Glutamatergic neuron (in vitro differentiated cells): ENCODE results near the gene GRPR. TPM values are rescaled to one million over a fixed set of nuclear protein-coding genes. Genes with fewer than 3 reads are reported as not detected.

ENCODE experiments used
- DNase-seq: peaks from one replicate; pipeline ENCODE4 v3.0.0; 2022
- H3K27ac Mint-ChIP-seq: one replicate; pipeline ENCODE4 v1.8.0; 2020; ENCODE audit warnings: mild to moderate bottlenecking, mixed read lengths, inconsistent platforms; ENCODE audit not compliant: unreplicated experiment
- H3K27me3 Mint-ChIP-seq: one replicate; pipeline ENCODE4 v1.8.0; 2020; ENCODE audit warnings: mild to moderate bottlenecking, moderate library complexity, mixed read lengths, inconsistent platforms; ENCODE audit not compliant: unreplicated experiment
- H3K36me3 Mint-ChIP-seq: one replicate; pipeline ENCODE4 v1.8.0; 2020; ENCODE audit warnings: mild to moderate bottlenecking, mixed read lengths, inconsistent platforms; ENCODE audit not compliant: unreplicated experiment
- H3K4me1 Mint-ChIP-seq: one replicate; pipeline ENCODE4 v1.8.0; 2020; ENCODE audit warnings: mild to moderate bottlenecking, low read depth, mixed read lengths, inconsistent platforms; ENCODE audit not compliant: unreplicated experiment
- H3K4me3 Mint-ChIP-seq: one replicate; pipeline ENCODE4 v1.8.0; 2020; ENCODE audit warnings: mild to moderate bottlenecking, mixed read lengths, inconsistent platforms; ENCODE audit not compliant: unreplicated experiment
- H3K9me3 Mint-ChIP-seq: one replicate; pipeline ENCODE4 v1.8.0; 2020; ENCODE audit warnings: mild to moderate bottlenecking, moderate library complexity, mixed read lengths, inconsistent platforms; ENCODE audit not compliant: unreplicated experiment
- total RNA-seq: library from RNA; stranded (reverse); fragmentation: NEBNext Ultra II Directional; extraction: Animal tissue kit (Norgen Biotek cat#: 25700); gene quantifications from one replicate; pipeline ENCODE4 v1.2.1, GENCODE V29; 2021; ENCODE audit not compliant: unreplicated experiment
- TF ChIP-seq, protein P1 (sequence below): fragments of 200-600 bp; sonication (generic); IDR thresholded peaks from one replicate; pipeline ENCODE4 v1.5.0; 2021; ENCODE audit not compliant: partially characterized antibody, unreplicated experiment

Gene GRPR
- total RNA-seq, 1 donor from 2014 or later: 0.56 TPM

DNA sequence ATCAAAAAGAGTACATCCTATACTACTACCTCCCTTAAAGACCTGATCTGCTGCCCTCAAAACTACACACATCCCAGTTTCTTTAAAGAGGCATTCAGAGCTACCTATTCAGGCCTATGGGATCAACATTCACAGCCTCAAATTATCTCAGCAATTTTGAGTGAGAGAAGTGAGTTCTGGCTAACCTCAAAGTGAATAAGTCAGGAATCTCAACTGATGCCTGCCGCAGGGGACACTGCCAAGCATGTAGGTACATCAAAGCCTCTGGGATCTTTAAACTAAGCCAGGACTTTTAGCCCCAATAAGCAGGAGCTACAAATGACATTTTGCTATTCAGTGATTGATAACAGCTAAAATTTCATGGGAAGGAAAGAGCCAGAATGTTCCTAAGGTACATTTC, 11.6 kb downstream of the GRPR start:
- no peak for DNase-seq
- Mint-ChIP-seq H3K9me3 (no peaks in the 10 kb centered on the region), H3K36me3 (no peaks in the 10 kb centered on the region), H3K4me3 (no peak overlapping the region), H3K27ac (no peak overlapping the region), H3K4me1 (no peaks in the 10 kb centered on the region), H3K27me3 (no peaks in the 10 kb centered on the region)
- TF ChIP-seq, protein P1, sequence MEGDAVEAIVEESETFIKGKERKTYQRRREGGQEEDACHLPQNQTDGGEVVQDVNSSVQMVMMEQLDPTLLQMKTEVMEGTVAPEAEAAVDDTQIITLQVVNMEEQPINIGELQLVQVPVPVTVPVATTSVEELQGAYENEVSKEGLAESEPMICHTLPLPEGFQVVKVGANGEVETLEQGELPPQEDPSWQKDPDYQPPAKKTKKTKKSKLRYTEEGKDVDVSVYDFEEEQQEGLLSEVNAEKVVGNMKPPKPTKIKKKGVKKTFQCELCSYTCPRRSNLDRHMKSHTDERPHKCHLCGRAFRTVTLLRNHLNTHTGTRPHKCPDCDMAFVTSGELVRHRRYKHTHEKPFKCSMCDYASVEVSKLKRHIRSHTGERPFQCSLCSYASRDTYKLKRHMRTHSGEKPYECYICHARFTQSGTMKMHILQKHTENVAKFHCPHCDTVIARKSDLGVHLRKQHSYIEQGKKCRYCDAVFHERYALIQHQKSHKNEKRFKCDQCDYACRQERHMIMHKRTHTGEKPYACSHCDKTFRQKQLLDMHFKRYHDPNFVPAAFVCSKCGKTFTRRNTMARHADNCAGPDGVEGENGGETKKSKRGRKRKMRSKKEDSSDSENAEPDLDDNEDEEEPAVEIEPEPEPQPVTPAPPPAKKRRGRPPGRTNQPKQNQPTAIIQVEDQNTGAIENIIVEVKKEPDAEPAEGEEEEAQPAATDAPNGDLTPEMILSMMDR: no peak

DNA sequence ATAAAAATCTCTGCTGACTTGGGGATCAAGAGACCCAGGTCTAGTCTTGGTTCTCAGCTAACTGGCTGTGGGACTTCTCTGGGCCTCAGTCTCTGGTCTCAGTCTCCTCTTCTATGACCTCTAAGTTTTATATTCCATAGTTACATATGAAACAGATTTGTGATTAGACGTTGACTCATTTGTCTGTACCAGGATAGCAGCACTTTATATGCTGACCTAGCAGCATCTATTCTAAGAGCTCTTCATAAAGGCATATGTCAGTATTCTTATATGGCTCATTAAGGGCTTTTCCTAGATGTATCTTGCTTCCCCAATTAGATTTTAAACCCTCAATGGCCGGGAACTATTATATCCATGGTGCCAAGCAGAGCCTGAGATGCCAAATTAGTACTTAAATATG, 12.7 kb downstream of the GRPR start:
- TF ChIP-seq, protein P1: no peak
- Mint-ChIP-seq H3K27ac (no peak overlapping the region), H3K9me3 (no peaks in the 10 kb centered on the region), H3K4me1 (no peaks in the 10 kb centered on the region), H3K36me3 (no peaks in the 10 kb centered on the region), H3K27me3 (no peaks in the 10 kb centered on the region), H3K4me3 (no peak overlapping the region)
- DNase-seq: no peak

DNA sequence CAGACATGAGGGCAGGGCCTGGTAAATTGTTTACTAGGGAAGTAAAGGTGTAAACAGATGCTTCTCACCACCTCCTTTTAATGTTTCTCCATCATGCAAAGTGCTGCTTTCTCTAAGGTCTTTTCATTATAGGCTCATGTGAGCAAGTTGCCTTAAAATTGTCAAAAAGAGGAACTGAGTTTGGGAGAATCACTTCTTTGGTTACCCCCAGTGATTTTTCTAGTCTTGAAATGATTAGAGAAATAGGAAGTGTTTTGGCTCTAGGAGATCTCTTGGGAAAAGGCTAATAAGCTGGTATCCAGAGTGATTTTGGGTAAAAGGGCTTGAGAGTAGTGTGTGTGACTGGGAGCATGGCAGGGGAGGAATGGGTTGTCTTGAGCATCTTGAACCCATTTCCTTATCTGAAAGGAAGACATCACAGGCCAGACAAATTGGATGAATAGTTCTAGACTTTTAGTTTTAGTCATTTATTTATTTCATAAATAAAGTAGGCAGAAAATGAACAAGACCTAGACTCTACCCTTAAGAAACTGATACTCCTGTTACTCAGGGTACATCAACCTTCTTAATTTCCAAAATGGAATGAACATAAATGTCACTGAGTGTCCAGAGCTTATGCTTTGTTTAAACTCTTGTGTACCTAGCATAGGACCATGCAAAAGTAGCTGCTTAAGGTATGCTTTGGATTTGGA, 14.2 kb downstream of the GRPR start:
- Mint-ChIP-seq H3K9me3 (no peaks in the 10 kb centered on the region), H3K4me1 (no peaks in the 10 kb centered on the region), H3K4me3 (no peak overlapping the region), H3K36me3 (no peaks in the 10 kb centered on the region), H3K27ac (no peak overlapping the region), H3K27me3 (no peaks in the 10 kb centered on the region)
- TF ChIP-seq, protein P1: no peak
- DNase-seq: no peak

DNA sequence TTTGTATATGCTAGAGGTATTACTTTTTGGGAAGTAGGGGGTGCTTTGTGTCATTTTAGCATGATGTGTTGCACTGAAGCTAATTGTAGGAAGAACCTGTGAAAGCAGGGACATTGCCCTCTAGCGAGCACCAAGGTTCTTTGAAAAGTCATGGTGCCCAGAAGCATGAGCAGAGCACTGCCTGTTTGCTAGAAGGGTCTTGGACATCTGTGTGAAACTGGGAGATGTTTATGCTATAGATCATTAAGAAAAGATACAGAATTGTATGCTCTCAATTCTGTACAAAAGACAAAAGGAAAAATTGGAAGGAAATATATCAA, 14.7 kb downstream of the GRPR start:
- H3K9me3 Mint-ChIP-seq: no peaks in the 10 kb centered on the region
- no peak overlapping the region for H3K4me3 Mint-ChIP-seq
- no peak overlapping the region for H3K27ac Mint-ChIP-seq
- H3K36me3 Mint-ChIP-seq: no peaks in the 10 kb centered on the region
- TF ChIP-seq, protein P1: no peak
- no peak for DNase-seq
- H3K27me3 Mint-ChIP-seq: no peaks in the 10 kb centered on the region
- no peaks in the 10 kb centered on the region for H3K4me1 Mint-ChIP-seq

DNA sequence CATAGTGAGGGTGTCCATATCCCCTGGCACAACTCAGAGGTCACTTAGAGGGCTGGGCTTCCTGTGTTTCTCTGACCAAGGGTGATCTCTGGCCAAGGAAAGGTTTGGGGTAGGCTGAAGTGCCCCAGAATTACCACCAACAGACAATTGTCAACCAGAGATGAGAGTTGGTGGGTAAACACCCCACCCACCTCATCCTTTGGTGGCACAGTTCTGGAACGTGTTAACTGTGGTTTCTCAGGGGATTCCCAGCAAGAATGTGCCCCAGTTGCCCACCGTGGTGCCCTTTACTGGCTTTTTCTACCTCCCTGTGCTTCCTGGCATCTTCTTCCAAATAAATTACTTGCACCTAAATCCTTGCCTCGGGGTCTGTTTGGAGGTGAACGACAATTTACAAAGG, 17.1 kb downstream of the GRPR start:
- H3K27me3 Mint-ChIP-seq: no peaks in the 10 kb centered on the region
- H3K27ac Mint-ChIP-seq: no peak overlapping the region
- H3K9me3 Mint-ChIP-seq: no peaks in the 10 kb centered on the region
- no peak overlapping the region for H3K4me3 Mint-ChIP-seq
- H3K36me3 Mint-ChIP-seq: no peaks in the 10 kb centered on the region
- TF ChIP-seq, protein P1: no peak
- DNase-seq: no peak
- no peaks in the 10 kb centered on the region for H3K4me1 Mint-ChIP-seq
